HG03196 (cell line): ENCODE measurements around the gene RGS10.

ENCODE experiments used
- ATAC-seq: cut with Tn5 transposase; IDR thresholded peaks from one replicate; pipeline ENCODE4 v1.9.1; 2021; ENCODE audit not compliant: unreplicated experiment

RGS10 gene

DNA sequence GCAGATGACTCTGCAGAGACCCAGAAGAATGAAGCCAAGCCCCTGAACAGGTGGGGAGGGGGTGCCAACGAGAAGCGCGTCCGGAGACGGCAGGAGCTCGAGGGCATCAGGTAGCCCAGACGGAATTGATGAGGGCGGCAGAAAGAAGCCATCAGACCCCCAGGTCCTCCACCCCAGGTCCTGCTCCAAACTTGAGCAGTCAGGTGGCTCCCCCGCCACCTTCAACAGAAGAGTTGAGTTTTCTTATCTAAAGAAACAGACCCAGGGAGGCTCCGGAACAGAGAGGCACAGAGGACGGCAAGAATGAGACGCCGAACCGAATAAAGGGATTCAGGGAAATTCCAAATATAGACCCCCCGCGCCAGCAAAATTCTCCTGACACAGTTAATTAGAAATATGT lies 22.2 kb downstream of the RGS10 start:
- ATAC-seq: no peak

DNA sequence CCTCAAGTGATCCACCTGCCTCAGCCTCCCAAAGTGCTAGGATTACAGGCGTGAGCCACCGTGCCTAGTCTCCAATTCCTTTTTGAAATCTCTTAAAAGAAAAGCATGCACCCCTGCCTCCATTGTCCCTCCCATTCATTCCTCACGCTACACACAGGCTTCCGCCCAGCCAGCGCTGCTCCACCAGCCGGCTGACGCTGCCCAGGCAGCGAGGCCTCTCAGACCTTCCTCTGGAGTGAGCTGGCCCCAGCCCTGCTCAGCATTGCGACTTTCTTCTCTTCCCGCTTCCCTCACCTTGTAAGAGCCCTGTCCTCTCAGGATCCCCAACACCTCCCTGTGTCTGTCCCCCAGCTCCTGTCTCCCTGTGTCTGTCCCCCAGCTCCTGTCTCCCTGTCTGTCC lies 23.6 kb downstream of the RGS10 start:
- ATAC-seq: no peak

DNA sequence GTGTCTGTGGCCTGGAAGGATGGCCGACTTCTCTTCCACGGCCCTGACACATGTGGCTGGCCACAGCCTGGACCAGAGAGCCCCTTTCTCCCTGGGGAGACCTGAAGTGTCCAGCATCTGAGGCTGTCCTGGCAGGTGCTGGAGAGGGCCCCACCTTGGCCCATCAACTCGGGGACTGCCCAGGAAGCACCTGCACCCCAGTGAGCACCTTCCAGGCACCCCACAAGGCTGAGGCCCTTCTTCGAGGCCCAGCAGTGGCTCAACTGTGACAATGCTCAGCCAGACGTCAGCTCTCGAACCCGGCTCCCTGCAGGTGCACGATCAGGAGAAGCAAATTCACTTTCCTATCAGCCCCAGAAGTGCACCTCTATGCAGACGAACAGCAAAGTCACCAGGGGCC lies 24.3 kb downstream of the RGS10 start:
- ATAC-seq: peak; percentile 13

GRCh38 chr10:119517235-119518141 lies 25.0 kb downstream of the RGS10 start:
- peak; percentile 47 for ATAC-seq

GRCh38 chr10:119516381-119517234 lies 25.9 kb downstream of the RGS10 start:
- peak; percentile 81 for ATAC-seq

GRCh38 chr10:119515511-119516045 lies 26.9 kb downstream of the RGS10 start:
- no peak for ATAC-seq

- no peak for ATAC-seq
These were observed 27.7 kb downstream of the RGS10 start for GRCh38 chr10:119514819-119515218.

GRCh38 chr10:119511828-119512515 lies 30.5 kb downstream of the RGS10 start:
- no peak for ATAC-seq

DNA sequence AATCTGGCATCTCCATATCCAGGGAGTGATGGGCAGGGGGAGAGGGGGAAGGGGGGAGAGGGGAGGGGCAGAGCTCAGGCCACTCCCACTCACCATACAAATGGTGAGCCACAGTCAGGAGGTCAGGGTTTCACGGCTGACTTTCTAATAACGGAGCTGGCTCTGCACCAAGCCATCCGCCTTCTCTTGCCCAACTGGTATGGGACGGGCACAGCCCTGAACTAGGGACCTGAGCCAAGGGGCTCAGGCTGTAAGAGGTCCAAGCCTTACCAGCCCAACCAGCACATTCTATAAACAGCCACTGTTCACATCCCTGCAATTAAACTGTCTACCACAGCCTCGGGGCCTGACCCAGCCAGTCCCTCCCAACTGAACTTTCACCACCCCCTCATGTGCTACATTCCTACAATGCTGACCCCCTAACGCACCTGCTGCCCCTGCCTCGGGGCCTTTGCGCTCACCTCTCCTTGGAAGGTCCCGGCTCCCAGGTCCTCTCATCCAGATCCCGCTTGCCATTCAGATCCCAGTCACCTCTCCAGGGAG lies 32.5 kb downstream of the RGS10 start:
- no peak for ATAC-seq

- no peak for ATAC-seq
These were observed 35.4 kb downstream of the RGS10 start for GRCh38 chr10:119507115-119507514.

DNA sequence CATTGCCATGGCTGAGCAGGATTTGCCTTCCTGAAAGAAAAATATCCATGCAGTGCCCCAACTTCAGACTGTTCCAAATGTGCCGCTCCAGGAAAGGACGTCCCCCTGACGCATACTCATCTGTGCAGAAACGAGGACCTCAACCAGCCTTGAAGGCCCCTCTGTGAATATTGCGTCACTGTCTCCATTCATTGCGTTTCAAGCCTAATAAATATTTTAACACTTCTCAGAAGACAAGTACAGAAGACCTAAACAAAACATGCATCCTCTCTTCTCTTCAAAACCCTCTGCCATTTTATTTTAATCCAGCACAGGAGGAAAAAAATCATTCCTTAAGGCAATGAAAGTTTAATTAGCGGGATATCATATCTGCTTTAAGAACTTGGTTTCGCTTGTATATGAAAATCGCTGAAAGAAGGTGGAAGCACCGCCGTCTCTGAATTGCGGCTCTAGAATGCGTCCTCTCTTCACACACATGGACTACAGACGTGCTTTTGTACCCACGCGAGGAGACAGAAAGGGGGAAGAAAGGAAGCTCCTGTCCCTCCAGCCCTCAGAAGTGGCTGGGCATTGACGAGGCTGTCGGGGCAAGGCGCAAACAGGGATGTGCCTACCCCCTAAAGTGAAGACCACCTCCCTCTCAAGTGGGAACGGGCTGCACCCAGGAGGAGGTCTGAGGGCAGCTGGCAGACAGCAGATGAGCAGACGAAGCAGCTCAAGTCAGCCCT lies 36.8 kb downstream of the RGS10 start:
- no peak for ATAC-seq

- ATAC-seq: no peak
These were observed 37.4 kb downstream of the RGS10 start for GRCh38 chr10:119505131-119505551.

DNA sequence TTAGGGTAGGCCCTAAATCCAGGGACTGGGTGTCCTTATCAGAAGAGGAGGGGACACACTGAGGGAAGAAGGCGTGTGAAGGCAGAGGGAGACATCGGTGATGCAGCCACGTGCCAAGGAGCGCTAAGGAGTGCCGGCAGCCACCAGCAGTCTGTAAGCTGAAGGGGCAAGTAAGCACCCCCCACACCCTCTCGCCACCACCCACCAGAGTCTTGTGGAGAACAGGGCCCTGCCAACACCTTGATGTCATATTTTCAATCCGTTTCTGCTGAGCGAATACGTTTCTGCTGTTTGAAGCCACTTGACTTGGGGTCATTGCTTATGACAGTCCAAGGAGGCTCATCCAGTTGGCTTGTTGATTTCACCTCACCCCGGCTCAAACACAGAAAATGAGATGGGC lies 37.9 kb downstream of the RGS10 start:
- ATAC-seq: no peak

DNA sequence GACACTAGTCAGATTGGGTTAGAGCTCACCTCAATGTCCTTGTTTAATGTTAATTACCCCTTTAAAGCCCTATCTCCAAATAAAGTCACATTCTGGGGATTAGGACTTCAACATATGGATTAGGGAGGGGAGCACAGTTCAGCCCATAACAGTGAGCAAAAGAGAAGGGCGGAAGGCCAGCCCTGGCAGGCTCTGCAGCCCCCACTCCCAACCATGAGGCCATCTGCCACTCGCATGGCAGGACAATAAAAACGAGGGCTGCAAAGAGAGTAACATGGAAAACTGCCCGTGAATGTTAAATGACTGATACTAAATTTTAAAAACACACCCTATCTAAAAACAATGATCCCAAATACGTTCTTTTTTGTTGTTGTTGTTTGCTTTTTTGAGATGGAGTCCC lies 38.7 kb downstream of the RGS10 start:
- ATAC-seq: no peak

DNA sequence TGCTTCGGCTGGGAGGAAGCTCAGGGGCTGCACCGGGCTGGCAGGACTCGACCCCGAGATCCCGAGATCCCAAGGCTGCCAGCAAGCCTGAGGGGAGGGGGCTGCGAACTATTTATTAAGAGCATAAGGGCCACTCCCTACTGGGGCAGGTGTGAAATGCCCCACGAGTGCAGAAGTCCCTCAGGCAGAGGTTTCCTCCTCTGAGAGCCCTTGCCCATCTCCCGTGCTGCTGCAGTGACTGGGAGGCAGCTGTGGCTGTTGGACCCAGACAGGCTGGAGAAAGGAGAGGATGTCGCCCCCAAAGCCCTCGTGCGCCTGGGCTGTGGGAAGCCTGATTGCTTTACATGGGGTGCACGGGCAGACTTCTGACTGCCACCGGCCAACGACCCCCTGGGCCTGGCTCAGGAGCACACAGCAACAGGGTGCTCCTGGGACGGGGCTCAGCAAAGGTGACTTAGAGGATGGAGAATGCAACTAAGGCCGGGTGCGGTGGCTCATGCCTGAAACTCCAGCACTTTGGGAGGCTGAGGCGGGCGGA lies 39.8 kb downstream of the RGS10 start:
- no peak for ATAC-seq

DNA sequence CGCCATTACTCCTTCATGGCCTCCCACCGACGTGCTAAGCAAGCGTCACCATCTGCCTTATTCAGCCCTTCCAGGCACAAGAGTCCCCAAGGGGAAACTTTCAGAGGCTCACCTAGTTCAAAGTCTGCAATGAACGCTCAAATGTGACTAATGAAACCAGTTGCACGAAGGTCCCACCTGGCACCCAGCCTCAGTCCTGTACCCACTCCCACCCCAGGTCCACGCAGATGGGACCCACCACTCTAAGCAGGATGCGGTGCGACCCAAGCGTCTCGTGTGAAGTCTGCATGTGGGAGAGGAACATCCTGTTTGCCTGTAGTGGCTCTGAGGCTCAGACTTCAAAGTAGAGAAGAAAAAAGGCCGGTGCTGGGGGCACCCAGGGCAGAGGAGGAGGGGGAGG lies 40.3 kb downstream of the RGS10 start:
- ATAC-seq: peak; percentile 47

- ATAC-seq: no peak
These were observed 40.8 kb downstream of the RGS10 start for GRCh38 chr10:119501690-119502089.

- ATAC-seq: no peak
These were observed 41.7 kb downstream of the RGS10 start for GRCh38 chr10:119500821-119501220.

- ATAC-seq: no peak
These were observed 42.3 kb downstream of the RGS10 start for GRCh38 chr10:119500123-119500795.
